H9 (cell line): ENCODE data around the gene PGAP6. TPM values are rescaled to one million over a fixed set of nuclear protein-coding genes. Genes with fewer than 3 reads are reported as not detected.

ENCODE experiments used
- DNase-seq: peaks from one replicate; pipeline ENCODE4 v3.0.0-alpha.2; 2017
- H2AFZ ChIP-seq: one replicate; pipeline ENCODE4 v1.6.1; 2013; ENCODE audit warnings: mild to moderate bottlenecking, low read length, control low read depth, moderate library complexity
- H2AK5ac ChIP-seq: 2 replicates; pipeline ENCODE4 v1.6.1; 2013; ENCODE audit warnings: low read length, control low read depth, mixed read lengths; ENCODE audit not compliant: insufficient read length
- H2BK120ac ChIP-seq: one replicate; pipeline ENCODE4 v1.6.1; 2013; ENCODE audit warnings: low read depth, mild to moderate bottlenecking, low read length, control low read depth, inconsistent platforms; ENCODE audit not compliant: poor library complexity, severe bottlenecking
- H2BK12ac ChIP-seq: 2 replicates; pipeline ENCODE4 v1.6.1; 2013; ENCODE audit warnings: low read length, control low read depth, mixed read lengths, low read depth; ENCODE audit not compliant: insufficient read length
- H2BK15ac ChIP-seq: 2 replicates; pipeline ENCODE4 v1.6.1; 2013; ENCODE audit warnings: low read depth, low read length, control low read depth
- H2BK20ac ChIP-seq: one replicate; pipeline ENCODE4 v1.6.1; 2013; ENCODE audit warnings: low read depth, mild to moderate bottlenecking, low read length, control low read depth, inconsistent platforms; ENCODE audit not compliant: poor library complexity, severe bottlenecking
- H2BK5ac ChIP-seq: 2 replicates; pipeline ENCODE4 v1.6.1; 2013; ENCODE audit warnings: low read length, control low read depth, mixed read lengths; ENCODE audit not compliant: insufficient read length
- H3K14ac ChIP-seq: 2 replicates; pipeline ENCODE4 v1.6.1; 2013; ENCODE audit warnings: low read length, control low read depth; ENCODE audit not compliant: insufficient read depth
- H3K18ac ChIP-seq: 2 replicates; pipeline ENCODE4 v1.6.1; 2013; ENCODE audit warnings: low read depth, mild to moderate bottlenecking, mixed read lengths, low read length, control low read depth; ENCODE audit not compliant: insufficient read length
- H3K23ac ChIP-seq: 2 replicates; pipeline ENCODE4 v1.6.1; 2013; ENCODE audit warnings: low read length, control low read depth, mixed read lengths, low read depth; ENCODE audit not compliant: insufficient read length
- H3K23me2 ChIP-seq: 2 replicates; pipeline ENCODE4 v1.6.1; 2013; ENCODE audit warnings: low read depth, mild to moderate bottlenecking, mixed read lengths, low read length, control low read depth; ENCODE audit not compliant: insufficient read length, poor library complexity, severe bottlenecking
- H3K27ac ChIP-seq: 2 replicates; pipeline ENCODE4 v1.5.1; 2013; ENCODE audit warnings: low read length, control low read depth, mixed read lengths, low read depth; ENCODE audit not compliant: insufficient read length
- H3K27me3 ChIP-seq: 2 replicates; pipeline ENCODE4 v1.6.1; 2013; ENCODE audit warnings: low read length, control low read depth, inconsistent platforms; ENCODE audit not compliant: insufficient read depth
- H3K4ac ChIP-seq: 2 replicates; pipeline ENCODE4 v1.6.1; 2013; ENCODE audit warnings: low read depth, mild to moderate bottlenecking, control low read depth, inconsistent platforms, low read length, moderate library complexity
- H3K4me1 ChIP-seq: 2 replicates; pipeline ENCODE4 v1.6.1; 2013; ENCODE audit warnings: low read length, control low read depth, inconsistent platforms; ENCODE audit not compliant: insufficient read depth
- H3K4me2 ChIP-seq: 2 replicates; pipeline ENCODE4 v1.6.1; 2013; ENCODE audit warnings: low read length, control low read depth, mixed read lengths; ENCODE audit not compliant: insufficient read length, insufficient read depth
- H3K56ac ChIP-seq: 2 replicates; pipeline ENCODE4 v1.6.1; 2013; ENCODE audit warnings: low read depth, mild to moderate bottlenecking, mixed read lengths, low read length, control low read depth; ENCODE audit not compliant: insufficient read length
- H3K79me1 ChIP-seq: 2 replicates; pipeline ENCODE4 v1.6.1; 2013; ENCODE audit warnings: low read depth, mild to moderate bottlenecking, moderate library complexity, low read length, control low read depth, inconsistent platforms; ENCODE audit not compliant: insufficient read depth, poor library complexity, severe bottlenecking
- H3K79me2 ChIP-seq: 2 replicates; pipeline ENCODE4 v1.6.1; 2013; ENCODE audit warnings: low read length, control low read depth, inconsistent platforms; ENCODE audit not compliant: insufficient read depth
- H3K9ac ChIP-seq: 2 replicates; pipeline ENCODE4 v1.6.1; 2013; ENCODE audit warnings: low read length, control low read depth, mixed read lengths; ENCODE audit not compliant: insufficient read length; ENCODE audit errors: extremely low read depth
- H3K9me3 ChIP-seq: one replicate; pipeline ENCODE4 v1.6.1; 2013; ENCODE audit warnings: low read depth, low read length, inconsistent platforms; ENCODE audit not compliant: control insufficient read depth
- H3T11ph ChIP-seq: one replicate; pipeline ENCODE4 v1.6.1; 2013; ENCODE audit warnings: mild to moderate bottlenecking, low read length, control low read depth, inconsistent platforms
- H4K20me1 ChIP-seq: one replicate; pipeline ENCODE4 v1.6.1; 2013; ENCODE audit not compliant: control insufficient read depth, insufficient read length, insufficient read depth
- H4K5ac ChIP-seq: 2 replicates; pipeline ENCODE4 v1.6.1; 2013; ENCODE audit warnings: low read depth, mild to moderate bottlenecking, mixed read lengths, low read length, control low read depth; ENCODE audit not compliant: insufficient read length
- H4K8ac ChIP-seq: replicated peaks from 2 replicates; pipeline ENCODE4 v1.6.1; 2013; ENCODE audit warnings: low read length, control low read depth, mixed read lengths, low read depth; ENCODE audit not compliant: insufficient read length
- H4K91ac ChIP-seq: 2 replicates; pipeline ENCODE4 v1.6.1; 2013; ENCODE audit warnings: low read depth, mild to moderate bottlenecking, moderate library complexity, mixed read lengths, low read length, control low read depth; ENCODE audit not compliant: insufficient read length
- H3K27ac Mint-ChIP-seq, 3 experiments: 2 replicates in 2 of 3; 3 replicates in 1 of 3; pipeline ENCODE4 v1.8.0; 2020 to 2021; ENCODE audit warnings: mixed read lengths in 3 of 3, mild to moderate bottlenecking in 1 of 3, moderate library complexity in 1 of 3
- H3K27me3 Mint-ChIP-seq: 2 replicates; pipeline ENCODE4 v1.8.0; 2021; ENCODE audit warnings: low read depth, mild to moderate bottlenecking, moderate library complexity, mixed read lengths
- H3K36me3 Mint-ChIP-seq, 3 experiments: 2 replicates in 2 of 3; 3 replicates in 1 of 3; pipeline ENCODE4 v1.8.0; 2020 to 2021; ENCODE audit warnings: low read depth in 3 of 3, mixed read lengths in 3 of 3; ENCODE audit not compliant: insufficient read depth in 1 of 3
- H3K4me1 Mint-ChIP-seq, 2 experiments: 2 replicates each; pipeline ENCODE4 v1.8.0; 2020; ENCODE audit warnings: mixed read lengths in 2 of 2
- H3K4me3 Mint-ChIP-seq, 2 experiments: 2 replicates in 1 of 2; 3 replicates in 1 of 2; pipeline ENCODE4 v1.8.0; 2020 to 2021; ENCODE audit warnings: mild to moderate bottlenecking in 2 of 2, mixed read lengths in 2 of 2, moderate library complexity in 1 of 2
- H3K9me3 Mint-ChIP-seq, 2 experiments: 2 replicates in 1 of 2; 3 replicates in 1 of 2; pipeline ENCODE4 v1.8.0; 2020; ENCODE audit warnings: mild to moderate bottlenecking in 2 of 2, mixed read lengths in 2 of 2, moderate library complexity in 1 of 2
- WGBS: extraction: QIAGEN DNeasy Blood & Tissue Kit; methylation state at CpG from one replicate; pipeline ENCODE4 v1.1.7; 2013; ENCODE audit warnings: missing lambda C conversion rate, low lambda C conversion rate, mixed read lengths; ENCODE audit not compliant: insufficient read length; ENCODE audit errors: extremely low coverage; 5-methylcytosine and 5-hydroxymethylcytosine counted together
- total RNA-seq: library from RNA; stranded (reverse); gene quantifications from 2 replicates; pipeline ENCODE4 v1.2.1, GENCODE V29; 2021
- TF ChIP-seq, protein P1 (sequence below): fragments of 200-600 bp; sonication (generic); conservative IDR thresholded peaks from 3 replicates; pipeline ENCODE4 v1.8.0; 2021; ENCODE audit warnings: antibody characterized with exemption, mild to moderate bottlenecking

Gene PGAP6
- total RNA-seq, 1 experiment from 2014 or later: 111 TPM

GRCh38 chr16:396199-396598 is 14.4 kb upstream of the PGAP6 start:
- peaks cover 22 to 34% (median 29%) of the 10 kb centered on the region in 3 experiments for H3K36me3 Mint-ChIP-seq
- Histone ChIP-seq H3K79me1 (no peaks in the 10 kb centered on the region), H3K56ac (no peak overlapping the region), H3K14ac (no peak overlapping the region), H3K4ac (no peak overlapping the region), H3K18ac (no peak overlapping the region), H3K27me3 (no peaks in the 10 kb centered on the region), H3K9me3 (no peaks in the 10 kb centered on the region), H2BK5ac (no peak overlapping the region), H2AK5ac (no peak overlapping the region), H4K91ac (no peak overlapping the region), H3K23me2 (no peaks in the 10 kb centered on the region), H3K9ac (no peak overlapping the region), H3K4me1 (peaks cover 2% of the 10 kb centered on the region; the same call in 1 of the 2 replicates), H3K23ac (no peak overlapping the region), H4K20me1 (peaks cover 2% of the 10 kb centered on the region), H3K27ac (no peak overlapping the region), H2BK120ac (no peak overlapping the region), H2BK12ac (no peak overlapping the region), H4K8ac (no peak overlapping the region), H3K4me2 (peak overlapping the region; percentile 36), H3K79me2 (no peaks in the 10 kb centered on the region), H2BK15ac (no peak overlapping the region), H2AFZ (no peak overlapping the region), H3T11ph (no peak overlapping the region), H4K5ac (no peak overlapping the region), H2BK20ac (no peak overlapping the region)
- TF ChIP-seq, protein P1, sequence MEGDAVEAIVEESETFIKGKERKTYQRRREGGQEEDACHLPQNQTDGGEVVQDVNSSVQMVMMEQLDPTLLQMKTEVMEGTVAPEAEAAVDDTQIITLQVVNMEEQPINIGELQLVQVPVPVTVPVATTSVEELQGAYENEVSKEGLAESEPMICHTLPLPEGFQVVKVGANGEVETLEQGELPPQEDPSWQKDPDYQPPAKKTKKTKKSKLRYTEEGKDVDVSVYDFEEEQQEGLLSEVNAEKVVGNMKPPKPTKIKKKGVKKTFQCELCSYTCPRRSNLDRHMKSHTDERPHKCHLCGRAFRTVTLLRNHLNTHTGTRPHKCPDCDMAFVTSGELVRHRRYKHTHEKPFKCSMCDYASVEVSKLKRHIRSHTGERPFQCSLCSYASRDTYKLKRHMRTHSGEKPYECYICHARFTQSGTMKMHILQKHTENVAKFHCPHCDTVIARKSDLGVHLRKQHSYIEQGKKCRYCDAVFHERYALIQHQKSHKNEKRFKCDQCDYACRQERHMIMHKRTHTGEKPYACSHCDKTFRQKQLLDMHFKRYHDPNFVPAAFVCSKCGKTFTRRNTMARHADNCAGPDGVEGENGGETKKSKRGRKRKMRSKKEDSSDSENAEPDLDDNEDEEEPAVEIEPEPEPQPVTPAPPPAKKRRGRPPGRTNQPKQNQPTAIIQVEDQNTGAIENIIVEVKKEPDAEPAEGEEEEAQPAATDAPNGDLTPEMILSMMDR: no peak
- no CpG with 5 or more reads among the region's 3 CpGs for WGBS
- H3K27ac Mint-ChIP-seq: peak overlapping the region; percentile 96 to 97 (median 97); a peak in 6 of 7 replicates
- peaks cover 24% of the 10 kb centered on the region in 2 experiments for H3K4me1 Mint-ChIP-seq
- H3K9me3 Mint-ChIP-seq: peaks cover 7 to 14% of the 10 kb centered on the region in 2 experiments
- H3K27me3 Mint-ChIP-seq: no peaks in the 10 kb centered on the region
- H3K4me3 Mint-ChIP-seq: peak overlapping the region; percentile 80 to 94
- no peak for DNase-seq
